ENCODE measurements around the gene MICU1.
"Not testable (repeated sequence)": the region's sequence is repeated elsewhere in the genome, so short reads cannot be mapped to it uniquely, and the experiment has no call there.

The MICU1 gene

GRCh38 chr10:72390764-72391163, 235.1 kb downstream of the MICU1 start:
- no peak for TF ChIP-seq CTCF (IDR thresholded peaks at IDR 0.05; ENCODE audit: low read depth, low read length)

GRCh38 chr10:72389716-72390115, 236.2 kb downstream of the MICU1 start:
- no peak for TF ChIP-seq CTCF (IDR thresholded peaks at IDR 0.05; ENCODE audit: low read depth, low read length)
- H3K4me3 ChIP-seq (ENCODE audit: low read depth, low read length), result no peak overlapping the region

More at GRCh38 chr10:72390764-72391163, 235.1 kb downstream of the MICU1 start:
- no peak overlapping the region for H3K4me3 ChIP-seq (ENCODE audit: low read depth, low read length)

GRCh38 chr10:72389014-72389413, 236.9 kb downstream of the MICU1 start:
- H3K4me3 ChIP-seq (ENCODE audit: low read depth, low read length), result no peak overlapping the region
- TF ChIP-seq CTCF (IDR thresholded peaks at IDR 0.05; ENCODE audit: low read depth, low read length), result no peak

- TF ChIP-seq CTCF (IDR thresholded peaks at IDR 0.05; ENCODE audit: low read depth, low read length), result no peak
These were observed 237.8 kb downstream of the MICU1 start for GRCh38 chr10:72388062-72388461.

GRCh38 chr10:72386916-72387586, 238.8 kb downstream of the MICU1 start:
- no peak for TF ChIP-seq CTCF (IDR thresholded peaks at IDR 0.05; ENCODE audit: low read depth, low read length)
- no peak overlapping the region for H3K4me3 ChIP-seq (ENCODE audit: low read depth, low read length)

More at GRCh38 chr10:72388062-72388461, 237.8 kb downstream of the MICU1 start:
- no peak overlapping the region for H3K4me3 ChIP-seq (ENCODE audit: low read depth, low read length)

GRCh38 chr10:72385724-72386123, 240.2 kb downstream of the MICU1 start:
- TF ChIP-seq CTCF (IDR thresholded peaks at IDR 0.05; ENCODE audit: low read depth, low read length), result no peak
- no peak overlapping the region for H3K4me3 ChIP-seq (ENCODE audit: low read depth, low read length)

GRCh38 chr10:72384982-72385381, 240.9 kb downstream of the MICU1 start:
- H3K4me3 ChIP-seq (ENCODE audit: low read depth, low read length), result not testable (repeated sequence)

GRCh38 chr10:72379776-72380175, 246.1 kb downstream of the MICU1 start:
- TF ChIP-seq CTCF (IDR thresholded peaks at IDR 0.05; ENCODE audit: low read depth, low read length), result no peak
- H3K4me3 ChIP-seq (ENCODE audit: low read depth, low read length), result no peak overlapping the region
